ENCODE results near the gene MISFA. TPM values are rescaled to one million over a fixed set of nuclear protein-coding genes. Genes with fewer than 3 reads are reported as not detected.
A peak's percentile ranks its signal among the peaks of the same experiment; 100 is the strongest.

MISFA gene
- total and polyA plus RNA-seq, 2 experiments from 2014 or later = 2.1 TPM; not detected in 1

- peak; percentile 9 for DNase-seq
- no peak for TF ChIP-seq EZH2phosphoT487 (IDR thresholded peaks at IDR 0.05; ENCODE audit: insufficient read depth, low read depth)
- TF ChIP-seq EZH2 (IDR thresholded peaks at IDR 0.05; ENCODE audit: insufficient read depth, poor library complexity, severe bottlenecking) = no peak
- H3K36me3 ChIP-seq (ENCODE audit: low read depth) = no peaks in the 10 kb centered on the region
- H3K4me3 ChIP-seq = no peak overlapping the region
- no peak overlapping the region for H3K27ac ChIP-seq
- H3K79me2 ChIP-seq (ENCODE audit: insufficient read depth) = peaks cover 34% of the 10 kb centered on the region
- H3K9me2 ChIP-seq (ENCODE audit: insufficient read depth) = no peaks in the 10 kb centered on the region
- WGBS, 2 experiments (ENCODE audit: low coverage in 1 of 2, low lambda C conversion rate in 2 of 2, missing lambda C conversion rate in 2 of 2) = 24 to 26% methylated on average over 5 of the region's 5 CpGs
- in situ Hi-C loops (cut with MboI) = no loop called here
- H3K9me3 ChIP-seq (ENCODE audit: low read depth) = no peaks in the 10 kb centered on the region
- H3K4me1 ChIP-seq (ENCODE audit: insufficient read depth) = no peaks in the 10 kb centered on the region
- no peaks in the 10 kb centered on the region for H3F3A ChIP-seq (ENCODE audit: insufficient read depth)
- H3K4me2 ChIP-seq (ENCODE audit: unreplicated experiment) = no peak overlapping the region
- H3K27me3 ChIP-seq (replicated peaks; ENCODE audit: insufficient read depth) = no peaks in the 10 kb centered on the region
- no peak overlapping the region for H2AFZ ChIP-seq
- H3K9ac ChIP-seq = no peak overlapping the region
- no peaks in the 10 kb centered on the region for H4K20me1 ChIP-seq (ENCODE audit: insufficient read depth)
Observed at GRCh38 chr11:18594999-18595749, 4.4 kb upstream of the MISFA start.

- WGBS, 2 experiments (ENCODE audit: low coverage in 1 of 2, low lambda C conversion rate in 2 of 2, missing lambda C conversion rate in 2 of 2) = 91 to 96% methylated on average over 4 of the region's 4 CpGs
- Histone ChIP-seq H3K9me3 (ENCODE audit: low read depth) (no peaks in the 10 kb centered on the region), H3K4me3 (no peak overlapping the region), H3K27ac (no peak overlapping the region), H3K79me2 (ENCODE audit: insufficient read depth) (no peaks in the 10 kb centered on the region), H4K20me1 (ENCODE audit: insufficient read depth) (no peaks in the 10 kb centered on the region), H3K4me1 (ENCODE audit: insufficient read depth) (no peaks in the 10 kb centered on the region), H3K9ac (no peak overlapping the region), H3F3A (ENCODE audit: insufficient read depth) (peaks cover 5% of the 10 kb centered on the region; the same call in 1 of the 2 replicates), H3K27me3 (replicated peaks; ENCODE audit: insufficient read depth) (no peaks in the 10 kb centered on the region), H3K4me2 (ENCODE audit: unreplicated experiment) (no peak overlapping the region), H3K9me2 (ENCODE audit: insufficient read depth) (no peaks in the 10 kb centered on the region), H3K36me3 (ENCODE audit: low read depth) (no peaks in the 10 kb centered on the region; the same call in 1 of the 2 replicates), H2AFZ (no peak overlapping the region)
- no peak for DNase-seq
- in situ Hi-C loops (cut with MboI) = no loop called here
- TF ChIP-seq EZH2phosphoT487 (IDR thresholded peaks at IDR 0.05; ENCODE audit: insufficient read depth, low read depth) (no peak), EZH2 (IDR thresholded peaks at IDR 0.05; ENCODE audit: insufficient read depth, poor library complexity, severe bottlenecking) (no peak)
Observed at GRCh38 chr11:18600915-18601569, 1.5 kb downstream of the MISFA start.

- Histone ChIP-seq H3K36me3 (ENCODE audit: low read depth) (peaks cover 11% of the 10 kb centered on the region), H3K79me2 (ENCODE audit: insufficient read depth) (peaks cover 13% of the 10 kb centered on the region), H3K4me3 (no peak overlapping the region), H3K4me2 (ENCODE audit: unreplicated experiment) (no peak overlapping the region), H3F3A (ENCODE audit: insufficient read depth) (peaks cover 17% of the 10 kb centered on the region; the same call in 1 of the 2 replicates), H3K27ac (no peak overlapping the region), H3K4me1 (ENCODE audit: insufficient read depth) (peaks cover 8% of the 10 kb centered on the region; the same call in 1 of the 2 replicates), H3K9me2 (ENCODE audit: insufficient read depth) (no peaks in the 10 kb centered on the region), H3K9me3 (ENCODE audit: low read depth) (no peaks in the 10 kb centered on the region), H3K9ac (no peak overlapping the region), H2AFZ (no peak overlapping the region), H4K20me1 (ENCODE audit: insufficient read depth) (no peaks in the 10 kb centered on the region), H3K27me3 (replicated peaks; ENCODE audit: insufficient read depth) (no peaks in the 10 kb centered on the region)
- in situ Hi-C loops (cut with MboI) = no loop called here
- DNase-seq = no peak
- 83 to 89% methylated on average over 3 of the region's 3 CpGs for WGBS, 2 experiments (ENCODE audit: low coverage in 1 of 2, low lambda C conversion rate in 2 of 2, missing lambda C conversion rate in 2 of 2)
- TF ChIP-seq EZH2 (IDR thresholded peaks at IDR 0.05; ENCODE audit: insufficient read depth, poor library complexity, severe bottlenecking) = no peak
- TF ChIP-seq EZH2phosphoT487 (IDR thresholded peaks at IDR 0.05; ENCODE audit: insufficient read depth, low read depth) = no peak
Observed at GRCh38 chr11:18608376-18608775, 8.8 kb downstream of the MISFA start.

- H4K20me1 ChIP-seq (ENCODE audit: insufficient read depth) = no peaks in the 10 kb centered on the region
- 96 to 97% methylated on average over 2 of the region's 2 CpGs for WGBS, 2 experiments (ENCODE audit: low coverage in 1 of 2, low lambda C conversion rate in 2 of 2, missing lambda C conversion rate in 2 of 2)
- no peak overlapping the region for H3K27ac ChIP-seq
- H3K4me3 ChIP-seq = no peak overlapping the region
- peaks cover 11% of the 10 kb centered on the region; the same call in 1 of the 2 replicates for H3F3A ChIP-seq (ENCODE audit: insufficient read depth)
- H3K36me3 ChIP-seq (ENCODE audit: low read depth) = peaks cover 21% of the 10 kb centered on the region
- H3K27me3 ChIP-seq (replicated peaks; ENCODE audit: insufficient read depth) = no peaks in the 10 kb centered on the region
- no peaks in the 10 kb centered on the region for H3K9me3 ChIP-seq (ENCODE audit: low read depth)
- no peak overlapping the region for H2AFZ ChIP-seq
- no peak overlapping the region for H3K9ac ChIP-seq
- no peaks in the 10 kb centered on the region for H3K9me2 ChIP-seq (ENCODE audit: insufficient read depth)
- H3K79me2 ChIP-seq (ENCODE audit: insufficient read depth) = peaks cover 42% of the 10 kb centered on the region
- in situ Hi-C loops (cut with MboI) = no loop called here
- peaks cover 11% of the 10 kb centered on the region for H3K4me1 ChIP-seq (ENCODE audit: insufficient read depth)
- no peak overlapping the region for H3K4me2 ChIP-seq (ENCODE audit: unreplicated experiment)
- peak; percentile 51 for DNase-seq
- TF ChIP-seq EZH2 (IDR thresholded peaks at IDR 0.05; ENCODE audit: insufficient read depth, poor library complexity, severe bottlenecking) = no peak
- no peak for TF ChIP-seq EZH2phosphoT487 (IDR thresholded peaks at IDR 0.05; ENCODE audit: insufficient read depth, low read depth)
Observed at GRCh38 chr11:18611196-18611595, 11.6 kb downstream of the MISFA start.
